Epidermal melanocyte (primary cell): ENCODE results near the gene STIM2.
A peak's percentile ranks its signal among the peaks of the same experiment; 100 is the strongest.
"Not testable (repeated sequence)": the region's sequence is repeated elsewhere in the genome, so short reads cannot be mapped to it uniquely, and the experiment has no call there.

Experiments used
- DNase-seq: peaks from one replicate; pipeline ENCODE4 v3.0.0; 2011; ENCODE audit warnings: low spot score; ENCODE audit not compliant: insufficient read length

Gene STIM2

DNA sequence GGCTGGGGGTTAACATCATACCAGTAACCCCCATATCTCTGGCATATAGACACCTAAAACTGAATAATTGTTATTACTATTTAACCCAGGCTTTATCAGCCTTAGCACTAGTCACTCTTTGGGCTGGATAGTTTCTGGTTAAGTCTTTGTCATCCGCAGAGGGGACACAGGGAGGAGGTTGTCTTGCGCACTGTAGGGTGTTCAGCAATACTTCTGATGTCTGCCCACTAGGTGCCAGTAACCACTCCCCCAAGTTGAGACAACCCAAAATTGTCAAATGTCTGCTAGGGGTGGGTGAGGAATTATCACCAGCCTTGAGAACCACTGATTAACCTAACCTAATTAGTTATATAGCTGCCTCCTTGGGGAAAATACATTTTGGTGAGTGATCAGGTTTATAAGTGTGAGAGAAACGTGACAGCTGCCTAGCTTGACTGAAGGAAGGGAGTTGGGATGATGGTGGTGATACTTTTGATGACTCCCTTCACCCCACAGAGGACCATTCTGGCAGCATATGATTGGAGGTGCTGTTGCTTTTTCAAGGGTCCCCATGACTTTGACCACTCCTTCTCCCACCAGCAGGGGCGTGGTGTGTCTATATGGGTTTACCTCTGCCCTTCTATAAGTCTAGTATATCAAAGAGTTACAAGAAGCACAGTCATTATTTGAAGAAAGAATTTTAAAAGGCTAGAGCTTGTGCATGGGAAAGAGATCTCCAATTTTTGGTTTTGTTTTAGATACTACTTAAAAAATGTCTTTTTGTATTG lies 140.9 kb downstream of the STIM2 start:
- no peak for DNase-seq

DNA sequence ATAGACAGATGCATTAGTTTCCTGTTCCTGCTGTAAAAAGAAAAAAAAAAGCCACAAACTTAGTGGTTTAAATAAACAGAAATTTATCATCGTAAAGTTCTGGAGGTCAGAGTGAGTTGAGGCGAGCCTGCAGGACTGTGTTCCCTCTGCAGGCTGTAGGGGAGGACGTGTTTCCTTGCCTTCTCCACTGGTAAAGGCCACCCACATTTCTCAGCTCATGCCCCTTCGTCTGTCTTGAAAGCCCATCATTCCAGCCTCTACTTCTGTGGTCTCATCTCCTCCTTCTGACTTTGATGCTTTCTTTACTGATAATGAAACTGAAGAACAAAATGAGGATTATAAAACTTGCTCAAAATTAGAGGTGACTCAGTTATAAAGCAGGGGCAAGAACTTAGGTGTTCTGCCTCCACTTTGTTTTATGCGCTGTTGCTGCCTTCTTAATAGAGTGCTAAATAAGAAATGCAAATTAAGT lies 143.0 kb downstream of the STIM2 start:
- no peak for DNase-seq

DNA sequence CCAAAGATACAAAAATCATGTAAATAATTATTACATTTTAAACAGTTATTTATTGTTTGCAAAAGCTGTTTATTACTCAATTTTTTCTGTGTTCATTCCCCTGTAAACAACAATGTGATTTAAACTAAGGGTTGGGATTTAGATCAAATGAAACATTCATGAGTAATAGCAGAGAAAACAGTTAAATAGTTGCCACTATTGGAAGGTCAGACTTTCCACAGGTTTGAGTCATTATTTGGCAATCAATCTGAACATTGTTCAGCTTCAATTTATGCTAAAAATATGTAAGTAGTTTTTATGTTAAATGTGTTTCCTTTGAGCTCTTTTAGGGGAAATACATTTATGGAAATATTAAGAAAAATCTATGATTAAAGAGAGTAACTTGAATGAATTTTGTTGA lies 144.9 kb downstream of the STIM2 start:
- no peak for DNase-seq

DNA sequence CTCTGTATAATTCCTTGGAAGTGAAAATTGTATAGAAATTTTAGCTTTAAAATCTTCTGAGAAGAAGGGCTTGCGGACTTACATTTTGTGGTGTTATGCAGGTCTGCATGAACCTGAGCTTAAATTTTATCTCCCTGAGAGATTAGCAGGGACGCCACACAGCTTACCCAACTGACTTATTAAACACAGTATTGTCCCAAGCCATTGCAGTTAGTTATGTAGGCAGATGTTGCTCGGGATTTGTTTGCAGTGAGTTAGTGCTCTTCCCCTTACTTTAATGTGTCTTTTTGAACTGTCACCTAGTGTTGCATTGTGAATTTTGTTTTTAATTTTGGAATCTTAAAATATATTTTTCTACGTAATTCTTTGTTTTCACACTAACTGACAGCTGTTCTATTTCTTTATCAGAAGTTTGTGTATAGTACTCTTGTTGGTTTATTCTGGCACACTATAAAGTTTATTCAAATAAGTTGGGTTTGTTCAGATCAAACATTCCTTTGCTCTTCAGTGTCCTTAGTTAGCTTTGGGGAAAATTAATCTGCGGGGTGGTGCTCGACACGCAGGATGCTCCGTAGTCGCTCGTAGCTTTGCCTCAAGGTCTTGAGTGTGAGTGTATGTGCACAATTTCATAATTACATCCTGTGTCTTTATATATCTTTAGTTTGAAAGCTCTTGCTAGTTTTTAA lies 145.4 kb downstream of the STIM2 start:
- no peak for DNase-seq

DNA sequence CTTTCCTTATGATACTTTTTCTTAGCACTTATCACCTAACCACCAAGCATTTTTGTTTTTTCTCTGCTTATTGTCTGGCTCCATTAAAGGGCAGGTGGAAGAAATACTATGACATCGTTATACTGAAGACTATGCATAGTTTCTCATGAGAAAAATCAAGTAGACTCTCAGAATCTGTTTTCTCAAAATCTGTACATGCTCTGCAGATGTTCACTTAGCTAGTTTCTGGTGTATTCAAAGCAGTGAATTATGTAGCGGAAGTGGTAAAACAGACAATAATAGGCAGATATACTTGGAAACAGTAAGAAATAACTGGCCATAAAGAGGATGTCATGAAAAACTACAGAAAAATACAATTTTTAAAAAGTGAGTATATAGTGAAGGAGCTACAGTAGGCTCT lies 146.0 kb downstream of the STIM2 start:
- DNase-seq: no peak

DNA sequence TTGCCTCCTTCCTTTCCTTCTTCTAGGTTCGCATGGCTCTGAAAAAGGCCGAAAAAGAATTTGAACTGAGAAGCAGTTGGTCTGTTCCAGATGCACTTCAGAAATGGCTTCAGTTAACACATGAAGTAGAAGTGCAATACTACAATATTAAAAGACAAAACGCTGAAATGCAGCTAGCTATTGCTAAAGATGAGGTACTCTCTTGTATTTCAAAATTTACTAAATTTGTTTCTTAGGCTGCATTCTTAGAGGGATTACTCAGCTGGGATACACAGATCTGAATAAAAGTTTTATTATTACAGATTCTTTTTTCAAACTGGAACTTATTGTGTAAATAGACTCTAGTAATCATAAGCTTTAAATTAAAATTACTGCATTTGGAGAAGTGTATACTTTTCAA lies 146.9 kb downstream of the STIM2 start:
- no peak for DNase-seq

DNA sequence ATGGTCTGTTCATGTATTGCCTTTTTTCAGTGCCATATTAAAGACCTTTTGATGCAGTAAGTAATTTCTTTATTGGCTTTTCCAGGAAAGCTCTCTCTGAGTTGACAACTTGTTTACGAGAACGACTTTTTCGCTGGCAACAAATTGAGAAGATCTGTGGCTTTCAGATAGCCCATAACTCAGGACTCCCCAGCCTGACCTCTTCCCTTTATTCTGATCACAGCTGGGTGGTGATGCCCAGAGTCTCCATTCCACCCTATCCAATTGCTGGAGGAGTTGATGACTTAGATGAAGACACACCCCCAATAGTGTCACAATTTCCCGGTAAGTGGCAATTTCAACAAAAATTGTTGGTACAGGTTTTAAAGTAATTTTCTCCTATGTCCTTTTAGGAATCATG lies 148.0 kb downstream of the STIM2 start:
- DNase-seq: no peak

DNA sequence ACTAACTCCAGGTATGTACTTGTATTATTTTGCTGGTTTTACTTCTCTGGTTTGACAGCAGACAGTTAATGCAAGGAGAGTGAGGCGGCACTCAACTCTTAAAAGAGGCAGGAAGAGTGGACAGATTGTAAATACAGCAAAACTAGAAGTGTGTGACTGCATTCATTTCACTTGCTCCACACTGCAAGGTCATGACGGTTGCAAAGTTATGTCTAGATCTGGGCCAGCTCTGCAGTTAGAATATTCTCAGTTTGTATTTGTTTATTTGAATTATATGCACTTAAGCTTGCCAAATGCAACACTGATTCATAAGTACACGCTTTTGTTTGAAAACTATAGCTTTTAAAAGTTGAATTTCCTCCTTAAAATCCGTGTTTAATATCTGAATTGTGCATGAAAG lies 148.9 kb downstream of the STIM2 start:
- DNase-seq: no peak

DNA sequence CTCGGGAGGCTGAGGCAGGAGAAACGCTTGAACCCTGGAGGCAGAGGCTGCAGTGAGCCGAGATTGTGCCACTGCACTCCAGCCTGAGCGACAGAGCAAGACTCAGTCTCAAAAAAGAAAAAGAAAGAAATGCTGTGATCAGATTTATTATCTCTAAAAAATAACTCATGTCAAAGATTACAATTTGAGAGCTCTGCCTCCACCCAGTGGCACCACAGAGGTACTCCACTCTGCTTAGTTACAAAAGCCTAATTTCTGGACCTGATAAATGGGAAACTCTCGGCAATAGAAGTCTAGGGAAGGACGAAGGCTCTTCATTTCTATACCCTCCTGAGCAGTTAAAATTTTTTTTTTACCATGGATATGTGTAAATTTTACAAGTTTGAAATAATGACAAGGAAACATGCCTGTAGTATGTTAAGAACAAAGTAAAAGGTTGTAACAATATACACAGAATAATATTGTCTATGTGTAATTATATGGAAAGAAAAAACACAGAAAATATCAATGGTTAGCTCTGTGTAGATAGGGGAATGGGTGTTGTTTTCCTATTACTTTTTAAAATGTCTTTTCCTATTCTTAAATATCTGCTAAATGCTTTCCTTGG lies 149.8 kb downstream of the STIM2 start:
- DNase-seq: peak; percentile 34

DNA sequence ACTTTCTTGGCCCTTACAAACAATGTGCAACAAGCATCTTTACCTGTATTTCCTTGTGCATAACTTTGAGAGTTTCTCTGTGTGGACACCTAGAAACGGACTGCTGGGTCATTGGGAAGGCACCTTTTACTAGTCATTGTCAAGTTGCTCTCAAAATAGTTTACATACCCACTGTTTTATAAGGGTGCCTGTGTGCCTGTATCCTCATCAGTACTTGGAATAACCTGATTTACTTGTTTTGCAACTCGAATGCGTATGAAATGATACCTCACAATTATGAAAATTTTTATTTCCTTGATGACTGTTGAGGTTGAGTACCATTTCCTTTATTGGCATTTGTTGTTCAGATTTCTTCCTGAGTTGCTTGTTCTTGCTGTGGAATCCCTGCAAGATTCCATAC lies 150.8 kb downstream of the STIM2 start:
- no peak for DNase-seq

DNA sequence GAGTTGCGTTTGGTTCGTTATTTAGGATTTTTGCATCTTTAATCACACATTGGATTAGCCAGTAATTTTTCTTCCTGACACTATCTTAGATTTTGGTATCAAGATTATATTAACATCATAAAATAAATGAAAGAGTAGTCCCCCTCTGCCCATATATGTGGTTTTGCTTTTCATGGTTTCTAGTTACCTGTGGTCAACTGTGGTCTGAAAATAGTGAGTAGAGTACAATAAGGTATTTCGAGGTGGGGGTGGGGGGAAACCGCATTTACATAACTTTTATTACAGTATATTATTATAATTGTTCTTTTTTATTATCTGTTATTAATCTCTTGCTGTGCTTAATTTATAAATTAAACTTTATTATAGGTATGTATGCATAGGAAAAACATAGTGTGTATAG lies 152.4 kb downstream of the STIM2 start:
- DNase-seq: no peak

DNA sequence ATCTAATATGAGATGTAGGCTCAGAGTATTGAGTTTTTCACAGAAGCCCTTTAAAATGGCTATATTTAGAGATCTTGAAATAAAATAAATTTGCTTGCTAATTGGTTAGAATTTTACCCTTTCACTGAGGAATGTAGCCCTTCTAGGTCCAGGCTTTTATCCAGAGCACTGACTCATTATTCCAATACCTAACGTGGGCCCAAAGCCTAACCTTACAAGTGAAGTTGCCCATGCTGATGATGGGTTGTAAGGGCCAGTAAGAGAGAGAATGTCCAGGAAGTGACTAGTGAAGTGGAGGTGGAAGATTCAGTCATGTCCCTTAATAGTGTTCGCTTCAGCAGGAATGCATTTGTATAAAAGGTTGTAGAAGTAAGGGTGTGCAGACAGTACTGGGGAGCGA lies 155.9 kb downstream of the STIM2 start:
- no peak for DNase-seq

DNA sequence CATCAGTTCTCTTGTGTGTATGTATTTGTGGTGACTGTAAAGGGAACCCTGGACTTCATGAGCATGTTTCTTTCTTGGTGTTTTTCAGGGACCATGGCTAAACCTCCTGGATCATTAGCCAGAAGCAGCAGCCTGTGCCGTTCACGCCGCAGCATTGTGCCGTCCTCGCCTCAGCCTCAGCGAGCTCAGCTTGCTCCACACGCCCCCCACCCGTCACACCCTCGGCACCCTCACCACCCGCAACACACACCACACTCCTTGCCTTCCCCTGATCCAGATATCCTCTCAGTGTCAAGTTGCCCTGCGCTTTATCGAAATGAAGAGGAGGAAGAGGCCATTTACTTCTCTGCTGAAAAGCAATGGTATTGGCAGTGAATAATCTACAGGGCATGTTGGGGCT lies 157.0 kb downstream of the STIM2 start:
- no peak for DNase-seq

DNA sequence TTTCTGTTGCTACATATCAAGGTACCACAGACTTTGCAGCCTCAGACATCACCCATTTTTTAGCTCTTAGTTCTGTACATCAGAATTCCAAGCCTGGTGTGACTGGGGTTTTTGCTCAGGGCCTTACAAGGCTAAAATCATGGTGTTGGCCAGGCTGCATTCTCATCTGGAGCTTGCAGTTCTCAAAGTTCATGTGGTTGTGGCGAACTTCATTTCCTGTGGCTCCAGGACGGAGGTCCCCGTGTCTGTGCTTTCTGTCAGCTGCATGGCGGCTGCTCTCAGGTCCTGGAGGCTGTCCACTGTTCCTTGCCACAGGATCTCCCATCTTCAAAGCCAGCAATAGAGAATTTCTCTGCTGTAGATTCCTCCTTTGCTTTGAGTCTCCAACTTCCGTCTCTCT lies 157.4 kb downstream of the STIM2 start:
- DNase-seq: no peak

DNA sequence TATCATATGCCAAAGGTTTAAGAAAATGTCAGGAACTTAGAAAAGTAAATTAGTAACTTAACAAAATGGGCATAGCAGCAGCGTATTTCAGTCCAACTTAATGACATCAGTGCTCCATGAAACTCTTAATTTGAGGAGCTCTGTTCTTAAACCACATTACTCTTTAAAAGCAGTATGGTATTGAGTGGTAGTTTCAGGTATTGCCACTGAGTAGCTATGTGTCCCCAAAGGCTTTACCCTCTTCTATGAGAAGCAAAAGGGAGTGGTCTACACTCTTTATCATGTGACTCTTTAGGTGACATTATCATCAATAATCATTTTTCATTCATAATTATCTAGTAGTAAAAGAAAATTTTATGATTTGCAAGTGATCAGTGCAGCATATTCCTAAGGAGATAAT lies 158.3 kb downstream of the STIM2 start:
- no peak for DNase-seq

DNA sequence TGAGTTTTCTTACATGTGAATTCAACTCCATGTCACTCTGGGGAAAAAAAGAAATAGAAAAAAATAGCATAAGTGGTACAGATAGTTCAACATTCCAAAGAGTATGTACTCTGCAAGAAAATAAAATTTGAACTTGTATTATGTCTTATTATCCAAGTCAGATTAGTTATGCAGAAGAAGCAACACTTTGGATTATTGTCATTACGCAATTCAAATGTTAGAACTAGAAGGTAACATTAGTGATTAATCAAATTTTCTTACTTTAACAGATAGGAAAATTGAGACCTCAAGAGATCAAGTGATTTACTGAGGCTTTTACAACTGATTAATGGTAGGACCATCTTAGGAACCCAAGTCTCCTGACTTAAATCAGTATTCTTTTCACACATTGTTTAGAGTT lies 159.1 kb downstream of the STIM2 start:
- DNase-seq: no peak

DNA sequence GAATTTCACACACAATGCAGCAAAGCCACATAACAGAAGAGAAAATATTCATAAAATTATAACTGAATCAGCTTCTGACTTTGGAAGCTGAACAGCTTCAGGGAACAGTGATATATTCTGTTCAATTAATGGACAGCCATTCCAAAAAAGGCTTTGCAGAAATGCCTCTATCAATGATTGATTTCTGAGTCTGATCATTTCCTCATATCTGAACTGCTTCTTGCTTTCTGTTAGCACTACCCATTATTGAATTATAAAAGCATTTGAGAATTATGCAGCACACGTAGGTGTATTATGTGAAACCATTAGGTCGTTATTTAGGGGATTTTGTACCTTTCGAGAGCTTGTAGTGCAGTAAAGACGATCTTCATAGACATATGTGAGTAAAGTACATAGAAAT lies 159.6 kb downstream of the STIM2 start:
- no peak for DNase-seq

DNA sequence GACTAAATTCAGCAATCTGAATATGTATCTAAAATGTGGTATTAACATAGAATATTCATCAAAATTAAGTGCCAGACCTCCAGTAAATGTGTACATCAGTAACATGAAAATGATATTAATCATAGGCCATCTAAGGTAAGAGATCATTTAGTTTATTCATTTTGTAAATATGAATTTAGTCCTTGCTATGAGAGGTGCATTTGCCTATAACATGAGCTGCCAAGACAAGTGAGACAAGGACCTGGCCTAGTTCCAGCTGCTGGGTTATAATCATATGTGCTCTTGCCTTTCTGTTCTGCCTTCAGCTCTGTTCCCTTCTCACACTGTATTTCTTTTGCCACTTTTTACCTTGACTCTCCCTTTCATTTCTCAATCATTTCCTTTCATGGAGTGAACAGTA lies 160.0 kb downstream of the STIM2 start:
- no peak for DNase-seq

DNA sequence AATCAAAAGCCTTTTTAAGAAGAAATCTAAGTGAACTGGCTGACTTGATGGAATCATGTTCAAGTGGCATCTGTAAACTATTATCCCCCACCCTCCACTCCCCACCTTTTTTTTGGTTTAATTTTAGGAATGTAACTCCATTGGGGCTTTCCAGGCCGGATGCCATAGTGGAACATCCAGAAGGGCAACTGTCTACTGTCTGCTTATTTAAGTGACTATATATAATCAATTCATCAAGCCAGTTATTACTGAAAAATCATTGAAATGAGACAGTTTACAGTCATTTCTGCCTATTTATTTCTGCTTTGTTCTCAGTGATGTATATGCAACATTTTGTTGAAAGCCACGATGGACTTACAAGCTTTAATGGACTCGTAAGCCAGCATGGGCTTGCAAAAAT lies 162.3 kb downstream of the STIM2 start:
- DNase-seq: no peak

DNA sequence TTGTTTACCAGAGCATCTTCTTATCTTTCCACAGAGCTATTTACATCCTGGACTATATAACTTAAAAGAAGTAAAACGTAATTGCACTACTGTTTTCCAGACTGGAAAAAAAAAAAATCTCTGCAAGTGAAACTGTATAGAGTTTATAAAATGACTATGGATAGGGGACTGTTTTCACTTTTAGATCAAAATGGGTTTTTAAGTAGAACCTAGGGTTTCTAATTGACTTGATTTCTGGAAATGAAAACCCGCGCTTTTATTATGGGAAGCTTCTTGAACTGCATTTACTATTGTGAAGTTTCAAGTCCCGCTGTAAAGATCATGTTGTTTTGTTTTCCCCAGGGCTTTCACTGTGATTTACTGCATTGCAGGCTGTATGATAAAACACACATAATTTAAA lies 162.7 kb downstream of the STIM2 start:
- no peak for DNase-seq

DNA sequence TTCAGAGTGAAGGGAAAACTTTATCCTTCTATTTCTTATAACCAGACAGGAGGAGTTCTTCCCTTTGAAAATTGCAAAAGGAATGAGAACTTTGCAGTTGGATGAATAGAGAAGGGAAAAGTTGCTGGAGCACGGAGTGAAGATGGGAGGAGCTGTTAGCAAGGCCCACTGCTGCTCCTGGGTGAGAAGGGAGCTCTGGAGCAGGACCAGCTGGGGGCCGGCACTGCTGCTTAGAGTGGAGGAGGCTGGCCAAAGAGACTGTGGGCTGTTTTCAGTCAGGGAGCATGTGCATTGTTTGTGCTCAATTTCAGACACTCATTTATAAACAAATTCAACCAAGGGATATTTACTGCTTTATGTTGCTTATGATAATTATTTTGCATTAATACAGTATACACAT lies 164.2 kb downstream of the STIM2 start:
- no peak for DNase-seq

DNA sequence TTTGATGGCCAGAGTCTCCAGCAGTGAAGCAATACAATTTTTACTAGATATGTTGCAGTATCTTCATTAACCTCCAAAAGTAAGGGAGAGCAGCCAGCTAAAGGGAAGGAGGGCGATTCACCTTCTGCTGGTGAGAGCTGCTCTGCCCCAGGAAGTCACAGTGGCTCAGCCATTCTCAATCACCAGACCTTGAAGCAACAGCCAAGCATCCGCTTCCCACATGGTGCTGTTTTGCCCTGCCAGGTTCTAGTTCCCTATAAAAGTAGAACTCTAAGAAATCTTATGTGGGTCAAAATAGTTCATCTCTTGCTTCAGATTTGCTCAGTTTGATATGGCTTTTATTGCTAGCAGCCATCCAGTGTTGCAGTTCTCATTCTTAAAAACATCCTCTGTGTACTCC lies 166.8 kb downstream of the STIM2 start:
- no peak for DNase-seq

DNA sequence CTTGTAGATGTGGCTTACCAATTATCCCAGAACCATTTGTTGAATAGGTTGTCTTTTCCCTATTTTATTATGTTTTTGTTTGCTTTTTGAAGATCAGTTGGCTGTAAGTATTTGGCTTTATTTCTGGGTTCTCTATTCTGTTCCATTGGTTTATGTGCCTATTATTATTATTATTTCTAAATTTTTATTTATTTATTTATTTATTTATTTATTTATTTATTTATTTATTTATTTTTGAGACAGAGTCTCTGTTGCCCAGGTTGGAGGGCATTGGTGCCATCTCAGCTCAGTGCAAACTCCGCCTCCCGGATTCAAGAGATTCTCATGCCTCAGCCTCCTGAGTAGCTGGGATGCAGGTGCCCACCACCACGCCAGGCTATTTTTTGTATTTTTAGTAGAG lies 174.5 kb downstream of the STIM2 start:
- not testable (repeated sequence) for DNase-seq
